Activated naive CD4-positive, alpha-beta T cell treated with anti-CD3 and anti-CD28 coated beads, Interleukin-2, amount 10 ng/mL, durations not matched to agents 7 days and 5 days (primary cell): Measurements from ENCODE around the gene HOXC6.
"Not testable (repeated sequence)": the region's sequence is repeated elsewhere in the genome, so short reads cannot be mapped to it uniquely, and the experiment has no call there.

Experiments used
- CTCF ChIA-PET: fragments of 350-600 bp; sonication (Branson Sonifier 250); formaldehyde crosslinking; loops from one replicate; lab custom pipeline; 2021; ENCODE audit warnings: antibody characterized with exemption; lab: Charles Lee
- DNase-seq: peaks from one replicate; pipeline ENCODE4 v3.0.0-alpha.2; 2020
- H3K27ac Mint-ChIP-seq: one replicate; pipeline ENCODE4 v1.8.0; 2021; ENCODE audit warnings: mild to moderate bottlenecking, moderate library complexity, mixed read lengths
- H3K27me3 Mint-ChIP-seq: one replicate; pipeline ENCODE4 v1.8.0; 2021; ENCODE audit warnings: mild to moderate bottlenecking, mixed read lengths
- H3K36me3 Mint-ChIP-seq: one replicate; pipeline ENCODE4 v1.8.0; 2021; ENCODE audit warnings: mixed read lengths
- H3K4me1 Mint-ChIP-seq: one replicate; pipeline ENCODE4 v1.8.0; 2021; ENCODE audit warnings: mixed read lengths
- H3K4me3 Mint-ChIP-seq: one replicate; pipeline ENCODE4 v1.8.0; 2021; ENCODE audit warnings: mild to moderate bottlenecking, moderate library complexity, mixed read lengths
- H3K9me3 Mint-ChIP-seq: one replicate; pipeline ENCODE4 v1.8.0; 2021; ENCODE audit warnings: mixed read lengths

The HOXC6 gene

DNA sequence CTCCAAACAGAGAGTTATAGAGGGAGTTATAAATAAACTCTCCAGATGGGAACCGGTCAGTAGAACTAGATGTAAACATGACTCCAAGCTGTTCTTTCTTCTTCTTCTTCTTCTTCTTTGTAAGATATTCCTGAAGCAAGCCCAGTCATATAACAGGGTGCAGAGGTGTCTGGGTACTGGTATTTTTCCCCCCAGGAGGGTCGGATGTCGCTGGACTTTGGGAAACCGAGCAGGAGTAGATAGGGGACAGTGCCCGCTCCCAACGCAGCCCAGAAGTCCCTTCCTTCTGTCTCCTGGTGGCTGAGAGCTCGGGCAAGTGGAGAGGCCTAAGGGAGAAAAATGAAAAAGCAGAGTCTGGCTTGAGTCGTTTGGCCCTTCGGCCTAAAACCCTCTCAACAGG is 50.9 kb downstream of the HOXC6 start:
- H3K36me3 Mint-ChIP-seq, H3K9me3 Mint-ChIP-seq, CTCF ChIA-PET, DNase-seq, H3K27ac Mint-ChIP-seq, H3K4me3 Mint-ChIP-seq: not testable (repeated sequence)
- H3K4me1 Mint-ChIP-seq, result peaks cover 31% of the 10 kb centered on the region
- peaks cover 54% of the 10 kb centered on the region for H3K27me3 Mint-ChIP-seq
